Amniotic epithelial cell (primary cell): ENCODE data around the gene NDUFS8.

Source experiments
- DNase-seq: peaks from one replicate; pipeline ENCODE4 v3.0.0-alpha.2; 2010; ENCODE audit warnings: low read depth

The NDUFS8 gene

GRCh38 chr11:68080860-68081259 is 50.4 kb downstream of the NDUFS8 start:
- DNase-seq: no peak

- DNase-seq: no peak
Observed at GRCh38 chr11:68081691-68082090, 51.2 kb downstream of the NDUFS8 start.

- peak; percentile 21 for DNase-seq
Observed at GRCh38 chr11:68082481-68082880, 52.0 kb downstream of the NDUFS8 start.

- peak; percentile 62 for DNase-seq
Observed at GRCh38 chr11:68083517-68083916, 53.0 kb downstream of the NDUFS8 start.
